Esophagus muscularis mucosa (tissue), 3 donors: Measurements from ENCODE around the gene ZDHHC20.

ENCODE experiments used
- POLR2A ChIP-seq: fragments of 450-650 bp; IDR thresholded peaks from one replicate; pipeline ENCODE4 v1.6.1; 2017; ENCODE audit warnings: antibody characterized with exemption, moderate library complexity, mild to moderate bottlenecking, low read depth
- TF ChIP-seq, protein P1 (sequence below), 3 experiments: fragments of 200-600 bp in 2 of 3; fragments of 450-650 bp in 1 of 3; sonication (generic) in 2 of 3; IDR thresholded peaks; one replicate each; pipeline ENCODE4 v1.5.1; 2017 to 2019; ENCODE audit warnings: antibody characterized with exemption in 3 of 3, mild to moderate bottlenecking in 2 of 3, moderate library complexity in 1 of 3

DNA sequence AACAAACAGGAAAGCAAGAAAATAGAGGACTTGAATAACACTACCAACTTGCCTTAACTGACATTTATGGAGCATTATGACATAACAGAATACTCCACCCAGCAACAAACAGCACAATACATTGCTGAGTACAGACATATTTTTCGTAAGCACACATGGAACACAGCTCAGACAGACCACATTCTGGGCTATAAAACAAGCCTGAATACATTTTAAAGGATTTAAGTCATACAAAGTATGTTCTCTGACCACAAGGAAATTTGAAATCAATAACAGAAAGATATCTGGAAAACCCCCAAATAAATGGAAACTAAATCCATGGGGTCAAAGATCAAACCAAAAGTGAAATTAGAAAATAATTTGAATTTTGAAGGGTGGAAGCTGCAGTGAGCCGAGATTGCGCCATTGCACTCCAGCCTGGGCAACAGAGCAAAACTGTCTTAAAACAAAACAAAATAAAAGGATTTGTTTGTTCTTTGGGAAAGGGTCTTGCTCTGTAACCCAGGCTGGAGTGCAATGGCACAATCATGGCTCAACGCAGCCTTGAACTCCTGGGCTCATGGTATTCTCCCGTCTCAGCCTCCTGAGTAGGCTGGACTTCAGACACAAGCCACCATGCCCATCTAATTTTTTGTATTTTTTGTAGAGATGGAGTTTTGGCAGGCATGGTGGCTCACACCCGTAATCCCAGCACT is 5.6 kb downstream of the ZDHHC20 start:
- TF ChIP-seq, protein P1, sequence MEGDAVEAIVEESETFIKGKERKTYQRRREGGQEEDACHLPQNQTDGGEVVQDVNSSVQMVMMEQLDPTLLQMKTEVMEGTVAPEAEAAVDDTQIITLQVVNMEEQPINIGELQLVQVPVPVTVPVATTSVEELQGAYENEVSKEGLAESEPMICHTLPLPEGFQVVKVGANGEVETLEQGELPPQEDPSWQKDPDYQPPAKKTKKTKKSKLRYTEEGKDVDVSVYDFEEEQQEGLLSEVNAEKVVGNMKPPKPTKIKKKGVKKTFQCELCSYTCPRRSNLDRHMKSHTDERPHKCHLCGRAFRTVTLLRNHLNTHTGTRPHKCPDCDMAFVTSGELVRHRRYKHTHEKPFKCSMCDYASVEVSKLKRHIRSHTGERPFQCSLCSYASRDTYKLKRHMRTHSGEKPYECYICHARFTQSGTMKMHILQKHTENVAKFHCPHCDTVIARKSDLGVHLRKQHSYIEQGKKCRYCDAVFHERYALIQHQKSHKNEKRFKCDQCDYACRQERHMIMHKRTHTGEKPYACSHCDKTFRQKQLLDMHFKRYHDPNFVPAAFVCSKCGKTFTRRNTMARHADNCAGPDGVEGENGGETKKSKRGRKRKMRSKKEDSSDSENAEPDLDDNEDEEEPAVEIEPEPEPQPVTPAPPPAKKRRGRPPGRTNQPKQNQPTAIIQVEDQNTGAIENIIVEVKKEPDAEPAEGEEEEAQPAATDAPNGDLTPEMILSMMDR (IDR thresholded peaks at IDR 0.05) = no peak
- TF ChIP-seq POLR2A = no peak
